ENCODE data around the gene DHTKD1. TPM values are rescaled to one million over a fixed set of nuclear protein-coding genes. Genes with fewer than 3 reads are reported as not detected.

The DHTKD1 gene
- total RNA-seq, 1 experiment from 2014 or later: 8.1 TPM

- H3K36me3 ChIP-seq (ENCODE audit: low read depth, low read length): no peaks in the 10 kb centered on the region
- ChIA-PET POLR2A (ENCODE audit: unreplicated experiment) (no interaction called here), CTCF (no interaction called here)
- no peak overlapping the region for H3K4me2 ChIP-seq (ENCODE audit: low read length)
- TF ChIP-seq EZH2phosphoT487 (IDR thresholded peaks at IDR 0.05; ENCODE audit: borderline replicate concordance, low read length) (no peak), EZH2 (IDR thresholded peaks at IDR 0.05; ENCODE audit: low read length, unreplicated experiment) (no peak)
- TF ChIP-seq, protein P1, sequence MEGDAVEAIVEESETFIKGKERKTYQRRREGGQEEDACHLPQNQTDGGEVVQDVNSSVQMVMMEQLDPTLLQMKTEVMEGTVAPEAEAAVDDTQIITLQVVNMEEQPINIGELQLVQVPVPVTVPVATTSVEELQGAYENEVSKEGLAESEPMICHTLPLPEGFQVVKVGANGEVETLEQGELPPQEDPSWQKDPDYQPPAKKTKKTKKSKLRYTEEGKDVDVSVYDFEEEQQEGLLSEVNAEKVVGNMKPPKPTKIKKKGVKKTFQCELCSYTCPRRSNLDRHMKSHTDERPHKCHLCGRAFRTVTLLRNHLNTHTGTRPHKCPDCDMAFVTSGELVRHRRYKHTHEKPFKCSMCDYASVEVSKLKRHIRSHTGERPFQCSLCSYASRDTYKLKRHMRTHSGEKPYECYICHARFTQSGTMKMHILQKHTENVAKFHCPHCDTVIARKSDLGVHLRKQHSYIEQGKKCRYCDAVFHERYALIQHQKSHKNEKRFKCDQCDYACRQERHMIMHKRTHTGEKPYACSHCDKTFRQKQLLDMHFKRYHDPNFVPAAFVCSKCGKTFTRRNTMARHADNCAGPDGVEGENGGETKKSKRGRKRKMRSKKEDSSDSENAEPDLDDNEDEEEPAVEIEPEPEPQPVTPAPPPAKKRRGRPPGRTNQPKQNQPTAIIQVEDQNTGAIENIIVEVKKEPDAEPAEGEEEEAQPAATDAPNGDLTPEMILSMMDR (conservative IDR thresholded peaks at IDR 0.05; ENCODE audit: low read depth, low read length): no peak
- H3F3A ChIP-seq (ENCODE audit: low read length, unreplicated experiment): no peaks in the 10 kb centered on the region
- ATAC-seq: no peak
- BruUV-seq (replicated peaks): no TSS peak
- H3K9me3 ChIP-seq (ENCODE audit: low read length): no peaks in the 10 kb centered on the region
- H3K4me1 ChIP-seq (ENCODE audit: insufficient read depth, low read length): no peaks in the 10 kb centered on the region; the same call in 1 of the 2 replicates
- H3K9me2 ChIP-seq (replicated peaks; ENCODE audit: low read length): no peaks in the 10 kb centered on the region
- no peaks in the 10 kb centered on the region for H3K27me3 ChIP-seq (ENCODE audit: low read length)
- H2AFZ ChIP-seq (ENCODE audit: low read length): no peak overlapping the region
- no peak overlapping the region for H3K27ac ChIP-seq (ENCODE audit: low read length)
- no peak overlapping the region for H3K4me3 ChIP-seq (ENCODE audit: low read length)
- no peak overlapping the region for H3K9ac ChIP-seq (ENCODE audit: low read length)
- H4K20me1 ChIP-seq (ENCODE audit: low read length): no peaks in the 10 kb centered on the region
- peaks cover 16% of the 10 kb centered on the region for H3K79me2 ChIP-seq (ENCODE audit: low read length)
- intact Hi-C loops (cut with micrococcal nuclease): no loop called here
- no peak for DNase-seq
These were observed 4.8 kb downstream of the DHTKD1 start for GRCh38 chr10:12073526-12073925.

GRCh38 chr10:12077580-12078180, 8.9 kb downstream of the DHTKD1 start:
- DNase-seq (no peak), ATAC-seq (no peak)
- H3F3A ChIP-seq (ENCODE audit: low read length, unreplicated experiment): no peaks in the 10 kb centered on the region
- no peaks in the 10 kb centered on the region for H3K9me3 ChIP-seq (ENCODE audit: low read length)
- peaks cover 12% of the 10 kb centered on the region; the same call in 1 of the 2 replicates for H3K4me1 ChIP-seq (ENCODE audit: insufficient read depth, low read length)
- no peak overlapping the region for H3K27ac ChIP-seq (ENCODE audit: low read length)
- H3K36me3 ChIP-seq (ENCODE audit: low read depth, low read length): no peaks in the 10 kb centered on the region
- ChIA-PET POLR2A (ENCODE audit: unreplicated experiment) (no interaction called here), CTCF (no interaction called here)
- no peaks in the 10 kb centered on the region for H4K20me1 ChIP-seq (ENCODE audit: low read length)
- H2AFZ ChIP-seq (ENCODE audit: low read length): no peak overlapping the region
- no peaks in the 10 kb centered on the region for H3K79me2 ChIP-seq (ENCODE audit: low read length)
- no peak overlapping the region for H3K9ac ChIP-seq (ENCODE audit: low read length)
- BruUV-seq (replicated peaks): no TSS peak
- H3K4me2 ChIP-seq (ENCODE audit: low read length): no peak overlapping the region
- TF ChIP-seq EZH2 (IDR thresholded peaks at IDR 0.05; ENCODE audit: low read length, unreplicated experiment) (no peak), EZH2phosphoT487 (IDR thresholded peaks at IDR 0.05; ENCODE audit: borderline replicate concordance, low read length) (no peak)
- TF ChIP-seq, protein P1 (conservative IDR thresholded peaks at IDR 0.05; ENCODE audit: low read depth, low read length): no peak
- intact Hi-C loops (cut with micrococcal nuclease): no loop called here
- H3K4me3 ChIP-seq (ENCODE audit: low read length): no peak overlapping the region
- no peaks in the 10 kb centered on the region for H3K27me3 ChIP-seq (ENCODE audit: low read length)
- H3K9me2 ChIP-seq (replicated peaks; ENCODE audit: low read length): no peaks in the 10 kb centered on the region

- Histone ChIP-seq H2AFZ (ENCODE audit: low read length) (no peak overlapping the region), H3K79me2 (ENCODE audit: low read length) (no peaks in the 10 kb centered on the region), H3K27ac (ENCODE audit: low read length) (peak overlapping the region; percentile 57), H3K4me3 (ENCODE audit: low read length) (no peak overlapping the region), H3K4me1 (ENCODE audit: insufficient read depth, low read length) (peaks cover 12% of the 10 kb centered on the region; the same call in 1 of the 2 replicates), H4K20me1 (ENCODE audit: low read length) (no peaks in the 10 kb centered on the region), H3K9ac (ENCODE audit: low read length) (no peak overlapping the region), H3K9me2 (replicated peaks; ENCODE audit: low read length) (no peaks in the 10 kb centered on the region), H3K9me3 (ENCODE audit: low read length) (no peaks in the 10 kb centered on the region), H3K4me2 (ENCODE audit: low read length) (no peak overlapping the region), H3K36me3 (ENCODE audit: low read depth, low read length) (no peaks in the 10 kb centered on the region), H3F3A (ENCODE audit: low read length, unreplicated experiment) (no peaks in the 10 kb centered on the region), H3K27me3 (ENCODE audit: low read length) (no peaks in the 10 kb centered on the region)
- no TSS peak for BruUV-seq (replicated peaks)
- CTCF ChIA-PET: no interaction called here
- POLR2A ChIA-PET (ENCODE audit: unreplicated experiment): no interaction called here
- ATAC-seq (no peak), DNase-seq (no peak)
- intact Hi-C loops (cut with micrococcal nuclease): no loop called here
- no peak for TF ChIP-seq EZH2phosphoT487 (IDR thresholded peaks at IDR 0.05; ENCODE audit: borderline replicate concordance, low read length)
- TF ChIP-seq EZH2 (IDR thresholded peaks at IDR 0.05; ENCODE audit: low read length, unreplicated experiment): no peak
- TF ChIP-seq, protein P1 (conservative IDR thresholded peaks at IDR 0.05; ENCODE audit: low read depth, low read length): no peak
These were observed 12.7 kb downstream of the DHTKD1 start for GRCh38 chr10:12081470-12081869.
